ENCODE results near the gene RAC3. TPM values are rescaled to one million over a fixed set of nuclear protein-coding genes. Genes with fewer than 3 reads are reported as not detected.

Gene RAC3
- total and polyA plus RNA-seq, 4 donors, result 0.63 to 6.3 (median 3.3) TPM

- peaks cover 5 to 35% (median 23%) of the 10 kb centered on the region in 4 donors for H3K4me1 ChIP-seq (ENCODE audit: control insufficient read depth in 4 of 4, insufficient read depth in 4 of 4, low read length in 3 of 4)
- no peak for DNase-seq (ENCODE audit: low spot score)
- peaks cover 0 to under 1% (median 0%) of the 10 kb centered on the region in 4 donors for H3K36me3 ChIP-seq (ENCODE audit: control insufficient read depth in 4 of 4, insufficient read depth in 3 of 4, low read depth in 1 of 4, low read length in 3 of 4)
- H3K27ac ChIP-seq (ENCODE audit: low read depth in 1 of 2, low read length in 2 of 2), result no peak overlapping the region
- no peak overlapping the region for H3K4me3 ChIP-seq (ENCODE audit: low read depth in 1 of 3, low read length in 3 of 3)
- TF ChIP-seq CTCF (IDR thresholded peaks at IDR 0.05; ENCODE audit: low read depth, low read length, missing input control) (no peak), HNF4A (conservative IDR thresholded peaks at IDR 0.05) (no peak), NR2F2 (IDR thresholded peaks at IDR 0.05) (no peak), RAD21 (IDR thresholded peaks at IDR 0.05) (no peak), FOXA2 (IDR thresholded peaks at IDR 0.05) (no peak), EGR1 (IDR thresholded peaks at IDR 0.05; ENCODE audit: low read depth in 2 of 2) (no peak), MAX (IDR thresholded peaks at IDR 0.05) (no peak), TAF1 (conservative IDR thresholded peaks at IDR 0.05) (no peak), REST (IDR thresholded peaks at IDR 0.05) (no peak)
- H3K9ac ChIP-seq (ENCODE audit: low read depth in 1 of 2, low read length in 2 of 2), result no peak overlapping the region
- H3K9me3 ChIP-seq (ENCODE audit: control insufficient read depth in 4 of 4, low read length in 3 of 4), result no peaks in the 10 kb centered on the region
- H3K27me3 ChIP-seq (ENCODE audit: control insufficient read depth in 4 of 4, insufficient read depth in 4 of 4, low read length in 3 of 4), result no peaks in the 10 kb centered on the region
- WGBS, result 73% methylated on average over 19 of the region's 19 CpGs
These were observed 13.1 kb upstream of the RAC3 start for GRCh38 chr17:82018152-82018988.

- Histone ChIP-seq H3K9ac (ENCODE audit: low read depth in 1 of 2, low read length in 2 of 2) (no peak overlapping the region), H3K4me3 (ENCODE audit: low read depth in 1 of 3, low read length in 3 of 3) (no peak overlapping the region), H3K9me3 (ENCODE audit: control insufficient read depth in 4 of 4, low read length in 3 of 4) (no peaks in the 10 kb centered on the region), H3K27me3 (ENCODE audit: control insufficient read depth in 4 of 4, insufficient read depth in 4 of 4, low read length in 3 of 4) (no peaks in the 10 kb centered on the region), H3K36me3 (ENCODE audit: control insufficient read depth in 4 of 4, insufficient read depth in 3 of 4, low read depth in 1 of 4, low read length in 3 of 4) (no peaks in the 10 kb centered on the region), H3K27ac (ENCODE audit: low read depth in 1 of 2, low read length in 2 of 2) (no peak overlapping the region), H3K4me1 (ENCODE audit: control insufficient read depth in 4 of 4, insufficient read depth in 4 of 4, low read length in 3 of 4) (peaks cover 13 to 43% (median 31%) of the 10 kb centered on the region in 4 donors)
- TF ChIP-seq HNF4G (IDR thresholded peaks at IDR 0.05) (no peak), GABPA (IDR thresholded peaks at IDR 0.05 in 1 of 2, conservative IDR thresholded peaks at IDR 0.05 in 1 of 2) (no peak), MAX (IDR thresholded peaks at IDR 0.05) (no peak), RAD21 (IDR thresholded peaks at IDR 0.05) (no peak), TAF1 (conservative IDR thresholded peaks at IDR 0.05) (no peak), REST (IDR thresholded peaks at IDR 0.05) (no peak), JUND (IDR thresholded peaks at IDR 0.05) (no peak)
- WGBS, result 91% methylated on average over 33 of the region's 33 CpGs
- DNase-seq (ENCODE audit: low spot score), result no peak
These were observed 12.3 kb upstream of the RAC3 start for GRCh38 chr17:82018989-82019689.

All from liver (tissue), 9 donors.